ENCODE data around the gene DIRAS1.
"Not testable (repeated sequence)": the region's sequence is repeated elsewhere in the genome, so short reads cannot be mapped to it uniquely, and the experiment has no call there.

Gene DIRAS1

DNA sequence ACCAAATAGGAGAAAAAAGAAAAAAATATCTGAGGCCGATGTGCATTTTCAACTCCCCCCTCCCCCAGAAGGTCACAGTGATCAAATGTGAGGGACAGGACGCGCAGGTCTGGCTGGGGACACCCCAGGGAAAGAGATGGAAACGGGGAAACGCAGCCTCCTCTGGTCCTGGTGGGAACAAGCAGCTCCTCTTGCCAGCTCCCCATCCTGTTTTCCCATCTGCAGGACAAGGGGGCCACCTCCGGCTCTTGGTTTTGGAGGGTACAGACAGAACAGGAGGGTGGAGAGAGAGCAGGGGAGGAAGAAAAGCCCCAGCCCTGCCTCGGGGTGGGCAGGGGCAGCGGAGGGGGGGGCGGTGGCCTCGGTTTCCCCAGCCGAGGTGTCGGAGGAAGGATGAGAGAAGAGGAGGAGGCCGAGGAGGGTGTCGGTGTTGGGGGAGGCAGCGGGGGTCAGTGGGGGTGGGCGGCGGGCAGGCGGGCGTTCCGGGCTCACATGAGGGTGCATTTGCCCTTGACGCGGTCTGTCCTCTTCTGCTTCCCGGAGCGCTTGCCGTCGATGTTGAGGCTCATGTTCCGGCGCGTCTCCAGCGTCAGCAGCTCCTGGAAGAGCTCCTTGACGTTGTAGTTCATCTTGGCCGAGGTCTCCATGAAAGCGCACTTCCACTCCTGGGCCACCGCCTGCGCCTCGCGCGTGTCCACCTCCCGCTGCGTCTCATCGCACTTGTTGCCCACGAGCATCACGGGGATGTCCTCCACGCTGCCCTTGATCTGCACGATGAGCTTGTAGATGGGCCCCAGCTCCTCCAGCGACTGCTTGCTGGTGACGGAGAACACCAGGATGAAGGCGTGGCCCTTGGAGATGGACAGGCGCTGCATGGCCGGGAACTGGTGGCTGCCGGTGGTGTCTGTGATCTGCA is 4.2 kb downstream of the DIRAS1 start:
- DNase-seq (ENCODE audit: low read depth), result no peak

DNA sequence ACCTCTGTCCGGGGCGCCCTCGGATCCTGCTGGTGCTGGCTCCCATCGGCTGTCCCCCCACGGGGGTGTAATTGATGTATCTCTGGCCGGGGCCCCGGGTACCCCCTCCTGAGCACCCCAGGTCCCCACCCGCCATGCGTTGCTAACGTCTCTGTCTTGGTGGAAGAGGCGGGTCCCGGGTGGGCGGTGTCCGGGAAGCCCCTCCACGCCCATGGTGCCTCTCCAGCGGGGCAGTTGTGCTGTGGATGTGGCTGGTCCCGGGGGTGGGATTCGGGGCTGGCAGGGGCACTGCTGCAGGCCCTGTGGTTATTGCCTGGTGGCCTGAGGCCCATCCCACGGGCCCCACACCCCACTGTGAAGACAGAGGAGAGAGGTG is 4.9 kb downstream of the DIRAS1 start:
- H3K4me3 ChIP-seq (replicated peaks; ENCODE audit: low read depth, low read length), result no peak overlapping the region
- no peak for DNase-seq (ENCODE audit: low read depth)
- TF ChIP-seq, protein P1, sequence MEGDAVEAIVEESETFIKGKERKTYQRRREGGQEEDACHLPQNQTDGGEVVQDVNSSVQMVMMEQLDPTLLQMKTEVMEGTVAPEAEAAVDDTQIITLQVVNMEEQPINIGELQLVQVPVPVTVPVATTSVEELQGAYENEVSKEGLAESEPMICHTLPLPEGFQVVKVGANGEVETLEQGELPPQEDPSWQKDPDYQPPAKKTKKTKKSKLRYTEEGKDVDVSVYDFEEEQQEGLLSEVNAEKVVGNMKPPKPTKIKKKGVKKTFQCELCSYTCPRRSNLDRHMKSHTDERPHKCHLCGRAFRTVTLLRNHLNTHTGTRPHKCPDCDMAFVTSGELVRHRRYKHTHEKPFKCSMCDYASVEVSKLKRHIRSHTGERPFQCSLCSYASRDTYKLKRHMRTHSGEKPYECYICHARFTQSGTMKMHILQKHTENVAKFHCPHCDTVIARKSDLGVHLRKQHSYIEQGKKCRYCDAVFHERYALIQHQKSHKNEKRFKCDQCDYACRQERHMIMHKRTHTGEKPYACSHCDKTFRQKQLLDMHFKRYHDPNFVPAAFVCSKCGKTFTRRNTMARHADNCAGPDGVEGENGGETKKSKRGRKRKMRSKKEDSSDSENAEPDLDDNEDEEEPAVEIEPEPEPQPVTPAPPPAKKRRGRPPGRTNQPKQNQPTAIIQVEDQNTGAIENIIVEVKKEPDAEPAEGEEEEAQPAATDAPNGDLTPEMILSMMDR (IDR thresholded peaks at IDR 0.05; ENCODE audit: low read length, missing control alignments), result no peak

More for the DNA sequence above, 4.2 kb downstream of the DIRAS1 start:
- TF ChIP-seq, protein P1 (IDR thresholded peaks at IDR 0.05; ENCODE audit: low read length, missing control alignments), result no peak
- H3K4me3 ChIP-seq (replicated peaks; ENCODE audit: low read depth, low read length), result no peak overlapping the region

DNA sequence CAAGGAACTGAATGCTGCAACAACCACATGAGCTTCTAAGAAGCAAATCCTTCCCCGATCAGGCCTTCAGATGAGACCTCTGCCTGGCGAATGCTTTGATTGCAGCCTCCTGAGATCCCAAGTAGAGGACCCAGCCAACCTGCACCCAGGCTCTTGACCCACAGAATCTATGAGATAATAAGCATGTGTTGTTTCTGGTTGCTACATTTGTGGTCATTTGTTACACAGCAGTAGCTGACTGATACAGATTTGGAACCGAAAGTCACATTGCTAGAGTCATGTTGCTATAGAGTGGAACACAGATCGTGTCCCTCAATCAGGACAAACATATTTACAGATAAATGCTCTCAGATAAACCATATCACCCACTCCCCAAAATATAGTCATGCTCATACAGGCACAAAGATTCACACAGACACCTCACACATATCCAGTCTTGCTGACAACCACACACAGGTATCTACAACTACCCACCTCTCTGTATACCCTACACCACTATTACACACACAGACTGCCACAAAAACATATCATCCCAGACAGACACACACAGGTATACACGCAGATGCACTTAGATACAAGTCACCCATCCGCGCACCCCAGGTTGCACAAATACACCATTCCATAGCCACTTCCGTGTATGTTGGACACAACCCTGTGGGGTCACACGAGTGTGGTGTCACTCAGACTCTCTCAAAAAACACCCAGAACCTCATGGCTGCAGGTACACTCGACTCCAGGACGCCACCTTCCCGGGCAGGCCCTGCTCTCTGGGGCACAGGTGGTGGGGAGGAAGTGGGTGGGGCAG is 5.5 kb downstream of the DIRAS1 start:
- no peak for DNase-seq (ENCODE audit: low read depth)
- H3K4me3 ChIP-seq (replicated peaks; ENCODE audit: low read depth, low read length), result no peak overlapping the region
- TF ChIP-seq, protein P1 (IDR thresholded peaks at IDR 0.05; ENCODE audit: low read length, missing control alignments), result no peak

DNA sequence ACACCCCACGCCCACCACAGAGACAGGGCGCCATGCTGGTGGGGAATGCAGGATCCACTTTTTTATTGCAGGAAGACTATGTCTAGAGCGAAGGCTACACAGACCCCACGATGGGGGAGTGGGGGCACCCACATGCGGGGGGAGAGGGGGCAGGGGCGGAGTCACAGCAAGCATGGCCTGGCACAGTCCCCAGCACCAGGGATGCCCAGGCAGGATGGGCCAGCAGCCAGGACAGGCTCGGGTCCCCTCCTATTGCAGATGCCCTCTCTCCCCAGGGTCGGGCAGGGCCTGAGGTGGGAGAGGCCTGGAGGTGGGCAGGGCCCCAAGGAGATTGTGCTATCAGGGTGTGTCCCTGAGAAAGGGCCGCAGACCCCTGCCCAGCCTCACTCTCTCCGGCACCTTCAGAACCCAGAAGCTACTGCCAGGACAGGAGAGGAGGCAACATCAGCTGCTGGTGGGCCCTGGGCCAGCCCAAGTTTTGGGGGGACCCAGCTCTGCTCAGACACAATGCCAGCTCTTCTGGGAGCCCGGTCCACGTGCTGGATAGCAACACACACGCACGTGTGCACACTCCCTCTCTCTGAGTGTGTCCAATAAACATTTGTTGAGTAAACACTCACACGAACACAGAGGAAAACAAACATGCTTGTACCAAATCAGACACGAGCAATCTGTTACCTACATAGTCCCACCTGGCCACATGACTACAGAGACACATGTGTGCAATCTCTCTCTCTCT is 6.5 kb downstream of the DIRAS1 start:
- no peak overlapping the region for H3K4me3 ChIP-seq (replicated peaks; ENCODE audit: low read depth, low read length)
- TF ChIP-seq, protein P1 (IDR thresholded peaks at IDR 0.05; ENCODE audit: low read length, missing control alignments), result no peak
- no peak for DNase-seq (ENCODE audit: low read depth)

DNA sequence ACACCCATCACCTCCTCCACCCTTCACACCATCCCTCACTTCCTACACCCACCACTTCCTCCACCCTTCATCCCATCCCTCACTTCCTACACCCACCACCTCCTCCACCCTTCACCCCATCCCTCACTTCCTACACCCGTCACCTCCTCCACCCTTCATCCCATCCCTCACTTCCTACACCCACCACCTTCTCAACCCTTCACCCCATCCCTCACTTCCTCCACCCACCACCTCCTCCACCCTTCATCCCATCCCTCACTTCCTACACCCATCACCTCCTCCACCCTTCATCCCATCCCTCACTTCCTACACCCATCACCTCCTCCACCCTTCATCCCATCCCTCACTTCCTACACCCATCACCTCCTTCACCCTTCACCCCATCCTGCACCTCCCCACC is 7.1 kb downstream of the DIRAS1 start:
- not testable (repeated sequence) for H3K4me3 ChIP-seq (replicated peaks; ENCODE audit: low read depth, low read length); DNase-seq (ENCODE audit: low read depth)

DNA sequence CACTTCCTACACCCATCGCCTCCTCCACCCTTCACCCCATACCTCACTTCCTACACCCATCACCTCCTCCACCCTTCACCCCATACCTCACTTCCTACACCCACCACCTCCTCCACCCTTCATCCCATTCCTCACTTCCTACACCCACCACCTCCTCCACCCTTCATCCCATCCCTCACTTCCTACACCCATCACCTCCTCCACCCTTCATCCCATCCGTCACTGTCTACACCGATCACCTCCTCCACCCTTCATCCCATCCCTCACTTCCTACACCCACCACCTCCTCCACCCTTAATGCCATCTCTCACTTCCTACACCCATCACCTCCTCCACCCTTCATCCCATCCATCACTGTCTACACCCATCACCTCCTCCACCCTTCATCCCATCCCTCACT is 8.0 kb downstream of the DIRAS1 start:
- not testable (repeated sequence) for H3K4me3 ChIP-seq (replicated peaks; ENCODE audit: low read depth, low read length); DNase-seq (ENCODE audit: low read depth)

DNA sequence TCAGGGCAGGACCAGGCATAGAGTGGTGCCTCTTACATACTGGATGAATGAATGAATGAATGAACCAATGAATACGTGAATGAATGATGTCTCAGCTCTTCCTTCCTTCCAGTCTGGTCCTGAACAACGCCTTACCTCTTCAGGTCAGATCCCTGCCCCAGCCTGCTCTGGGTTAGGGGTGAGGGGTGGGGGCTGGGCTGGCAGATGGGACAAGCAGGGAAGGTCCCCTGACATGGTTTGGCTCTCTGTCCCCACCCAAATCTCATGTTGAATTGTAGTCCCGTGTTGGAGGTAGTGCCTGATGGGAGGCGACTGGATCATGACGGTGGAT is 9.3 kb downstream of the DIRAS1 start:
- no peak overlapping the region for H3K4me3 ChIP-seq (replicated peaks; ENCODE audit: low read depth, low read length)
- TF ChIP-seq, protein P1 (IDR thresholded peaks at IDR 0.05; ENCODE audit: low read length, missing control alignments), result no peak
- no peak for DNase-seq (ENCODE audit: low read depth)

Data from fibroblast of pulmonary artery (primary cell).